Transverse colon (tissue), 4 donors: ENCODE measurements around the gene MEGF11. TPM values are rescaled to one million over a fixed set of nuclear protein-coding genes. Genes with fewer than 3 reads are reported as not detected.

Experiments used
- DNase-seq: peaks from one replicate; pipeline ENCODE4 v3.0.0-alpha.2; 2019
- H3K27ac ChIP-seq, 4 donors: fragments of 200-600 bp; sonication (generic); 2 replicates each; pipeline ENCODE4 v1.5.1; 2016 to 2018; ENCODE audit warnings: inconsistent platforms in 4 of 4
- H3K27me3 ChIP-seq: fragments of 200-600 bp; sonication (generic); 2 replicates; pipeline ENCODE4 v1.5.1; 2017; ENCODE audit warnings: inconsistent platforms
- H3K36me3 ChIP-seq, 4 donors: fragments of 200-600 bp; sonication (generic); 2 replicates each; pipeline ENCODE4 v1.5.1; 2017 to 2019; ENCODE audit warnings: inconsistent platforms in 4 of 4
- H3K4me1 ChIP-seq, 4 donors: fragments of 200-600 bp; sonication (generic); 2 replicates each; pipeline ENCODE4 v1.5.1; 2017 to 2020; ENCODE audit warnings: inconsistent platforms in 4 of 4
- H3K4me3 ChIP-seq, 4 donors: fragments of 200-600 bp; sonication (generic); 1 replicate in 1 of 4; 2 replicates in 3 of 4; pipeline versions ENCODE4 v1.5.1 to v1.6.1; 2017 to 2019; ENCODE audit warnings: inconsistent platforms in 4 of 4
- H3K9me3 ChIP-seq, 2 donors: fragments of 200-600 bp; sonication (generic); 2 replicates each; pipeline ENCODE4 v1.5.1; 2017 to 2019; ENCODE audit warnings: inconsistent platforms in 2 of 2
- CTCF ChIP-seq, 5 experiments: fragments of 200-600 bp in 3 of 5; fragments of 450-650 bp in 2 of 5; sonication (generic) in 3 of 5; IDR thresholded peaks; 1 replicate in 2 of 5; 2 replicates in 3 of 5; pipeline ENCODE4 v1.5.1; 2016 to 2017; ENCODE audit warnings: antibody characterized with exemption in 5 of 5, inconsistent platforms in 3 of 5, mild to moderate bottlenecking in 2 of 5, moderate library complexity in 1 of 5
- EP300 ChIP-seq: sonication (generic); formaldehyde crosslinking; IDR thresholded peaks from one replicate; pipeline ENCODE4 v1.6.1; 2017; ENCODE audit warnings: antibody characterized with exemption, low read depth
- POLR2A ChIP-seq: fragments of 450-650 bp; IDR thresholded peaks from one replicate; pipeline ENCODE4 v1.6.1; 2016; ENCODE audit warnings: antibody characterized with exemption, mild to moderate bottlenecking, moderate library complexity
- POLR2AphosphoS5 ChIP-seq, 3 donors: sonication (generic); formaldehyde crosslinking; IDR thresholded peaks; one replicate each; pipeline ENCODE4 v1.6.1; 2016; ENCODE audit warnings: antibody characterized with exemption in 3 of 3
- WGBS, 2 donors: methylation state at CpG; one replicate each; pipeline ENCODE4 v1.1.5; 2018; ENCODE audit warnings: low coverage in 1 of 2; 5-methylcytosine and 5-hydroxymethylcytosine counted together
- in situ Hi-C, 4 donors: fragments of 200-750 bp; cut with MboI; loops; one replicate each; pipeline versions ENCODE4 v1.15.0 to v1.15.1; 2017; ENCODE audit warnings: low sequenced_read_pairs in 3 of 4, low pct_ligation_motif_present in 1 of 4, low pct_unique_long_range_greater_than_20kb in 1 of 4
- intact Hi-C: fragments of 100-400 bp; cut with DNase I; formaldehyde crosslinking; loops from one replicate; pipeline ENCODE4 v1.15.1; 2023; ENCODE audit warnings: low total_unique reads
- total RNA-seq, 4 donors: library from RNA; depleted of rRNA; stranded (reverse); fragments of >200 nt; gene quantifications; one replicate each; pipeline ENCODE4 v1.1.0, GENCODE V29; 2016

Gene MEGF11
- total RNA-seq, 4 donors from 2014 or later: 0.16 TPM; not detected in 3

DNA sequence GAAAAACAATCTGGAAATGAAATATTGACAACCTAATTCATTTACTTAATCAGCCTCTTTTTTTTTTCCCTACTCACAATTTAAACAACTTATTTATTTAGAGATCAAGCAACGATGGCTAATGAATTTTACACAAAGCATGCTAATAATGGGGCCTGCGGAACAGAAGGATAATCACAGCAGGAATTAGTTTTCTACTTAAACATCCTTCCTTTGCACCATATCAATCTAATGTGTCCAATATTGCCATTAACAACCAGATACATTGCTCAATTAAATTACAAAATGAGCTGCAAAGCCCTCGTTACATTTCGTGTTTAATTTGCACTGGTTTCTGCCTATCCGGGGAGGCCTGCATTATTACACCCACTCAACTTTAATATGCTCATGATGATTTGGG, 285.0 kb downstream of the MEGF11 start:
- Histone ChIP-seq H3K4me3 (no peak overlapping the region), H3K27ac (no peak overlapping the region), H3K36me3 (no peaks in the 10 kb centered on the region), H3K4me1 (no peaks in the 10 kb centered on the region), H3K27me3 (peaks cover 18% of the 10 kb centered on the region), H3K9me3 (no peaks in the 10 kb centered on the region)
- TF ChIP-seq EP300 (no peak), POLR2AphosphoS5 (IDR thresholded peaks at IDR 0.05) (no peak), CTCF (IDR thresholded peaks at IDR 0.05) (no peak), POLR2A (no peak)
- DNase-seq: no peak
- in situ Hi-C loops (no loop called here), intact Hi-C loops (no loop called here)
- 86% methylated on average over 5 of the region's 5 CpGs for WGBS, 2 donors

DNA sequence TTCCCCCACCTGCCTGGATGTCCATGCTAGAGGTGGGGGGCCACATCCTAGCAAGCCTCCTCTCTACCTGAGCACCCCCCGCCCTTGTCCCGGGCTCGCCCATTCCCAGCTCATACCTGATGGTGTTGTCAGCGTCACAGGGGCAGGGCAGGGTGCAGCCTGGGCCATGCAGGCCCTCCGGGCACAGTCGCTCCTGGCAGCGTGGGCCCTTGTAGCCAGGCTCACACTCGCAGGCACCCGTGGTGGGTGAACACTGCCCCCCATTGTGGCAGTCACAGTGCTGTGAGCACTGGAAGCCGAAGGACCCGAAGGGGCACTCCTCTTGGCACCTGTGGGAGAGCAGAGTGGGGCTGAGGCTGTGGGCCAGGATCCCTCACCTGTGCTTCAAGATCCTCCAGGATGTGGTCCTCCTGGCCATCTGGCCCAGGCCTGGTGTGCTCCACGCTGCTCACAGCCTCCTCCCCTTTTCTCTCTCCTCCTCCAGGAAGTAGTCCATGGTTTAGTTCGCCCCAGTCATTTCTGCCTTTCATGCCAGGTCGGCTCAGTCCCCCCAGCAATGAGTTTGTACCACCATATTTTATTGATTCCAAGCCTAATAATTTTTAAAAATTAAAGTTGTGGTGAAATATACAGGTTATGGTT, 288.6 kb downstream of the MEGF11 start:
- Histone ChIP-seq H3K4me3 (no peak overlapping the region), H3K9me3 (no peaks in the 10 kb centered on the region), H3K36me3 (no peaks in the 10 kb centered on the region), H3K27me3 (peaks cover 17% of the 10 kb centered on the region), H3K4me1 (no peaks in the 10 kb centered on the region), H3K27ac (no peak overlapping the region)
- 90 to 91% methylated on average over 2 to 14 of the region's 14 CpGs for WGBS, 2 donors
- no peak for TF ChIP-seq POLR2A
- no peak for TF ChIP-seq POLR2AphosphoS5 (IDR thresholded peaks at IDR 0.05)
- TF ChIP-seq CTCF (IDR thresholded peaks at IDR 0.05): no peak
- no peak for TF ChIP-seq EP300
- no peak for DNase-seq
- intact Hi-C loops (no loop called here), in situ Hi-C loops (no loop called here)

GRCh38 chr15:65963911-65964482, 289.6 kb downstream of the MEGF11 start:
- Histone ChIP-seq H3K36me3 (no peaks in the 10 kb centered on the region), H3K27me3 (peaks cover 17% of the 10 kb centered on the region), H3K9me3 (no peaks in the 10 kb centered on the region), H3K27ac (no peak overlapping the region), H3K4me1 (no peaks in the 10 kb centered on the region), H3K4me3 (no peak overlapping the region)
- intact Hi-C loops: no loop called here
- DNase-seq: no peak
- in situ Hi-C loops: no loop called here
- 54% methylated on average over 13 of the region's 13 CpGs; no CpG with 5 or more reads in 1 of the 2 donors for WGBS, 2 donors
- TF ChIP-seq POLR2A (no peak), CTCF (IDR thresholded peaks at IDR 0.05) (no peak), POLR2AphosphoS5 (IDR thresholded peaks at IDR 0.05) (no peak), EP300 (no peak)

DNA sequence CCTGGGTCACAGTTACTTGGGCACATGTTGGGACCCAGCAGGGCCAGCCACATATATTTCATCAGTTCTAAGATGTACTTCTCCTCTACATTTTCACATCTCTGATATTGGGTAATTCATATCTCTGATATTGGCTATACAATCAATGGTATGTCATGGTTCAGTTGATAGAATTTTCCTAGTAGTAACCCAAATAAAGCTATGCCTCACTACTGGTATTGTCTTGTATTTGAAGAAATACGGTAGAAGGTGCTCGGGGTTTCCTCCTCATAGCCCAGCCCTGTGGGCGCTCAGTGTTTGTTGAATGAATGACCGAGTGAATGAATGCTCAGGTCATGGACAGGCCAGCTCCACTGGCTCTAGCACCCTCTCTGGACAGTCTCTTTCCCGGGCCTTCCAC, 290.2 kb downstream of the MEGF11 start:
- H3K36me3 ChIP-seq: no peaks in the 10 kb centered on the region
- intact Hi-C loops (no loop called here), in situ Hi-C loops (no loop called here)
- no peaks in the 10 kb centered on the region for H3K4me1 ChIP-seq
- WGBS, 2 donors: 41 to 74% methylated on average over 5 of the region's 5 CpGs
- H3K27me3 ChIP-seq: peaks cover 17% of the 10 kb centered on the region
- TF ChIP-seq POLR2A: no peak
- no peak for TF ChIP-seq EP300
- TF ChIP-seq CTCF (IDR thresholded peaks at IDR 0.05): no peak
- no peak for TF ChIP-seq POLR2AphosphoS5 (IDR thresholded peaks at IDR 0.05)
- no peaks in the 10 kb centered on the region for H3K9me3 ChIP-seq
- H3K4me3 ChIP-seq: no peak overlapping the region
- H3K27ac ChIP-seq: no peak overlapping the region
- DNase-seq: no peak
